ENCODE measurements around the gene CA10.

Gene CA10

DNA sequence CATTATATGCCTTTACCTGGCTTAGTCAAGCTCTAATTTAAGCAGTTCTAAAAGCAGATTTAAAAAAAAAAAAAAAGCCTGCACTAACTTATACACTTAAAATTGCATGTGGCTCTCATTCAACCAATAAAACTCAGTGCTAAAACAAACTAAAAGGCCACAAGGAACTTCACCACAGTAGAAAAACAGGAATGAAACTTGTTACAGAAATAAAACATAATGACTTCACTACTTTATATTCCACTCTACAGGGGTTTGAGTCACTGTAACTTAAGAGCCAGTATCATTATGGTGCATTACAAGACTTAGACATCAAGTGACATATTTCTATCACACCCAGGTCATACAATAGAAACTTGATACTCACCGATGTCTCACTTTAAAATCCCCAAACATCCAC lies 11.1 kb downstream of the CA10 start:
- Histone ChIP-seq H2BK15ac (ENCODE audit: low read length) (no peak overlapping the region), H4K91ac (ENCODE audit: low read depth, low read length, poor library complexity) (no peak overlapping the region), H2BK12ac (ENCODE audit: low read length) (no peak overlapping the region), H3K4ac (ENCODE audit: low read length) (no peak overlapping the region), H3K4me2 (ENCODE audit: insufficient read depth, low read length, poor library complexity, severe bottlenecking) (no peak overlapping the region), H3K36me3 (replicated peaks in 1 of 2; ENCODE audit: control insufficient read depth in 2 of 2, insufficient read depth in 2 of 2, low read length in 2 of 2) (no peaks in the 10 kb centered on the region), H3K79me1 (ENCODE audit: low read depth, low read length) (no peaks in the 10 kb centered on the region), H3K9ac (ENCODE audit: low read depth, low read length, poor library complexity) (no peak overlapping the region), H2BK120ac (ENCODE audit: low read depth, low read length) (no peak overlapping the region), H3K27ac (replicated peaks; ENCODE audit: low read length) (no peak overlapping the region), H3K4me1 (ENCODE audit: control insufficient read depth in 2 of 2, insufficient read depth in 1 of 2, low read depth in 1 of 2, low read length in 2 of 2) (no peaks in the 10 kb centered on the region), H3K23ac (ENCODE audit: low read depth, low read length, poor library complexity) (no peak overlapping the region), H3K4me3 (ENCODE audit: low read length in 2 of 2) (no peak overlapping the region), H2AK5ac (ENCODE audit: low read depth, low read length) (no peak overlapping the region), H3K14ac (ENCODE audit: low read length) (no peak overlapping the region), H3K18ac (ENCODE audit: low read length) (no peak overlapping the region), H2BK5ac (ENCODE audit: low read length) (no peak overlapping the region), H3K27me3 (ENCODE audit: control insufficient read depth in 3 of 3, insufficient read depth in 3 of 3, low read depth in 1 of 3, low read length in 3 of 3) (no peaks in the 10 kb centered on the region), H3K9me3 (replicated peaks in 1 of 2; ENCODE audit: control insufficient read depth in 2 of 2, insufficient read depth in 1 of 2, low read depth in 1 of 2, low read length in 2 of 2) (no peaks in the 10 kb centered on the region), H4K8ac (ENCODE audit: low read depth, low read length) (no peak overlapping the region), H2AFZ (ENCODE audit: low read length) (no peak overlapping the region)
- no CpG with 5 or more reads among the region's 1 CpG for WGBS, 2 donors (ENCODE audit: extremely low coverage in 2 of 2, insufficient read length in 2 of 2, insufficient replicate concordance in 1 of 2)
- no peak for DNase-seq (ENCODE audit: low spot score)

DNA sequence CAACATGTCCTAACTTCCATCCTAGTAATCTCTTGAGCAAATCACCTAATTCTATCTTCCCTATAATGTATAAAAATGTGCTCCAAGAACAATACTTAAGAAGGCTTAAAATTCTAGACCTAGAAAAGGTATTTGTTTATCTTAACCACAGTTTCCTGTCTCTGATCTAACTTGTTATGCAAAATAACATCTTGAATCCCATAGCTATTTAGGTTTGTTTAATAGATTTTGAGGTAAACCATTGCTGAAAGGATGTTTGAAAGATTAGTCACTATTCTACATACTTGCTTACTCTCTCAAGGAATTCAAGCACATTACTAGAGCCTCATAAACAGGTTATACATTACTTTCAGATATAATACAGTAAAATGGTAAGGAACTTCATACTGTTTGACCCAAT lies 13.0 kb downstream of the CA10 start:
- no peaks in the 10 kb centered on the region for H3K36me3 ChIP-seq (replicated peaks in 1 of 2; ENCODE audit: control insufficient read depth in 2 of 2, insufficient read depth in 2 of 2, low read length in 2 of 2)
- H3K9ac ChIP-seq (ENCODE audit: low read depth, low read length, poor library complexity) = no peak overlapping the region
- no peak overlapping the region for H2BK5ac ChIP-seq (ENCODE audit: low read length)
- H3K4me2 ChIP-seq (ENCODE audit: insufficient read depth, low read length, poor library complexity, severe bottlenecking) = no peak overlapping the region
- no peak overlapping the region for H4K8ac ChIP-seq (ENCODE audit: low read depth, low read length)
- H3K23ac ChIP-seq (ENCODE audit: low read depth, low read length, poor library complexity) = no peak overlapping the region
- no peak overlapping the region for H2BK15ac ChIP-seq (ENCODE audit: low read length)
- no peak for DNase-seq (ENCODE audit: low spot score)
- no peak overlapping the region for H4K91ac ChIP-seq (ENCODE audit: low read depth, low read length, poor library complexity)
- H3K27ac ChIP-seq (replicated peaks; ENCODE audit: low read length) = no peak overlapping the region
- no peak overlapping the region for H3K14ac ChIP-seq (ENCODE audit: low read length)
- H3K4me1 ChIP-seq (ENCODE audit: control insufficient read depth in 2 of 2, insufficient read depth in 1 of 2, low read depth in 1 of 2, low read length in 2 of 2) = no peaks in the 10 kb centered on the region
- H3K9me3 ChIP-seq (replicated peaks in 1 of 2; ENCODE audit: control insufficient read depth in 2 of 2, insufficient read depth in 1 of 2, low read depth in 1 of 2, low read length in 2 of 2) = no peaks in the 10 kb centered on the region
- no peak overlapping the region for H2BK12ac ChIP-seq (ENCODE audit: low read length)
- no peak overlapping the region for H2AK5ac ChIP-seq (ENCODE audit: low read depth, low read length)
- H3K27me3 ChIP-seq (ENCODE audit: control insufficient read depth in 3 of 3, insufficient read depth in 3 of 3, low read depth in 1 of 3, low read length in 3 of 3) = no peaks in the 10 kb centered on the region
- H2BK120ac ChIP-seq (ENCODE audit: low read depth, low read length) = no peak overlapping the region
- H2AFZ ChIP-seq (ENCODE audit: low read length) = no peak overlapping the region
- H3K4me3 ChIP-seq (ENCODE audit: low read length in 2 of 2) = no peak overlapping the region
- H3K4ac ChIP-seq (ENCODE audit: low read length) = no peak overlapping the region
- H3K79me1 ChIP-seq (ENCODE audit: low read depth, low read length) = no peaks in the 10 kb centered on the region
- H3K18ac ChIP-seq (ENCODE audit: low read length) = no peak overlapping the region

DNA sequence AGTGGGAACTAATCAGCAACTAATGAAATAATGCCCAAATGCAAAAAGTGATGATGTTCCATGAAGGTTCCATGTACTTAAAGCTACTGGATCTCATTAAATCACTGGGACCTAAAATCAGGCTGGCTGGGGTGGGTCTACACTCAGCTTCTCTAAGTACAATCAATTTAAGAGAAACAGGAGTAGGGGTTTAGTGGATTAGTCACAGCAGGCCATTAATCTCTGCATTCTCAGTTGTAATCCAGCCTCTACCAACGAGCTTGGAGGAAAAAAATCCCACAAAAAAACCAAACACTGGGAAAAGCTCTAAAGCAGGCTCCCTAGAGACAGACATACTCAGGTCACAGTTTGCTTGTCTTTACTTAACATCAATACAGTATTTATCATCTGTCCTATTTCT lies 15.0 kb downstream of the CA10 start:
- Histone ChIP-seq H3K4me1 (ENCODE audit: control insufficient read depth in 2 of 2, insufficient read depth in 1 of 2, low read depth in 1 of 2, low read length in 2 of 2) (no peaks in the 10 kb centered on the region), H3K9me3 (replicated peaks in 1 of 2; ENCODE audit: control insufficient read depth in 2 of 2, insufficient read depth in 1 of 2, low read depth in 1 of 2, low read length in 2 of 2) (no peaks in the 10 kb centered on the region), H3K4ac (ENCODE audit: low read length) (no peak overlapping the region), H3K27me3 (ENCODE audit: control insufficient read depth in 3 of 3, insufficient read depth in 3 of 3, low read depth in 1 of 3, low read length in 3 of 3) (no peaks in the 10 kb centered on the region), H3K36me3 (replicated peaks in 1 of 2; ENCODE audit: control insufficient read depth in 2 of 2, insufficient read depth in 2 of 2, low read length in 2 of 2) (no peaks in the 10 kb centered on the region), H3K4me2 (ENCODE audit: insufficient read depth, low read length, poor library complexity, severe bottlenecking) (no peak overlapping the region), H2BK12ac (ENCODE audit: low read length) (no peak overlapping the region), H3K4me3 (ENCODE audit: low read length in 2 of 2) (no peak overlapping the region), H3K79me1 (ENCODE audit: low read depth, low read length) (no peaks in the 10 kb centered on the region), H3K27ac (replicated peaks; ENCODE audit: low read length) (no peak overlapping the region), H3K9ac (ENCODE audit: low read depth, low read length, poor library complexity) (no peak overlapping the region), H3K14ac (ENCODE audit: low read length) (no peak overlapping the region), H4K8ac (ENCODE audit: low read depth, low read length) (no peak overlapping the region), H2BK15ac (ENCODE audit: low read length) (no peak overlapping the region), H2AK5ac (ENCODE audit: low read depth, low read length) (no peak overlapping the region), H3K23ac (ENCODE audit: low read depth, low read length, poor library complexity) (no peak overlapping the region), H3K18ac (ENCODE audit: low read length) (no peak overlapping the region), H2BK120ac (ENCODE audit: low read depth, low read length) (no peak overlapping the region), H2AFZ (ENCODE audit: low read length) (no peak overlapping the region), H4K91ac (ENCODE audit: low read depth, low read length, poor library complexity) (no peak overlapping the region), H2BK5ac (ENCODE audit: low read length) (no peak overlapping the region)
- WGBS, 2 donors (ENCODE audit: extremely low coverage in 2 of 2, insufficient read length in 2 of 2, insufficient replicate concordance in 1 of 2) = no CpG with 5 or more reads among the region's 1 CpG
- DNase-seq (ENCODE audit: low spot score) = peak; percentile 8

DNA sequence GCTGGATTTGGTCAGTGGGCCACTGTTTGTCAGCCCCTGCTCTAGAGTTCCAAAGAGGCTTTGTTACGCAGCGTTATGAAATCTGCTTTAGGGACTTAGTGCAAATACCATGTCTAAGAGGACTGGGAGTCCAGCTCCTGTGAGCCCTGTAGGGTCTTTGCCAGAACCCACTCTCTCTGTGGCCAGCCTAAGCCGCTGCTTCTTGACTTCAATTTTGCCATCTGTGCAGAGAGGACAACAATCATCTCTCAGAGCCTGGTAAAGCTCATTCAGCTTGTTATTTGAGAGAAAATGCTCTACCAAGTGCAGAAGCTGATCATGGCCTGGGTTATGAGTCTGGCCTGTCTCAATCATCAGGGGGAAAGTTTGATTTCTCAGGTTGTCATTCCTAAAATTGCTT lies 17.9 kb downstream of the CA10 start:
- no peaks in the 10 kb centered on the region for H3K36me3 ChIP-seq (replicated peaks in 1 of 2; ENCODE audit: control insufficient read depth in 2 of 2, insufficient read depth in 2 of 2, low read length in 2 of 2)
- no peak overlapping the region for H3K18ac ChIP-seq (ENCODE audit: low read length)
- H3K79me1 ChIP-seq (ENCODE audit: low read depth, low read length) = no peaks in the 10 kb centered on the region
- H3K23ac ChIP-seq (ENCODE audit: low read depth, low read length, poor library complexity) = no peak overlapping the region
- H2BK12ac ChIP-seq (ENCODE audit: low read length) = no peak overlapping the region
- no peak overlapping the region for H3K14ac ChIP-seq (ENCODE audit: low read length)
- H4K8ac ChIP-seq (ENCODE audit: low read depth, low read length) = no peak overlapping the region
- no peaks in the 10 kb centered on the region for H3K27me3 ChIP-seq (ENCODE audit: control insufficient read depth in 3 of 3, insufficient read depth in 3 of 3, low read depth in 1 of 3, low read length in 3 of 3)
- peaks cover 0 to 2% of the 10 kb centered on the region in 2 donors for H3K4me1 ChIP-seq (ENCODE audit: control insufficient read depth in 2 of 2, insufficient read depth in 1 of 2, low read depth in 1 of 2, low read length in 2 of 2)
- H2BK120ac ChIP-seq (ENCODE audit: low read depth, low read length) = no peak overlapping the region
- H3K4me2 ChIP-seq (ENCODE audit: insufficient read depth, low read length, poor library complexity, severe bottlenecking) = no peak overlapping the region
- no peak for DNase-seq (ENCODE audit: low spot score)
- H2AK5ac ChIP-seq (ENCODE audit: low read depth, low read length) = no peak overlapping the region
- no peaks in the 10 kb centered on the region for H3K9me3 ChIP-seq (replicated peaks in 1 of 2; ENCODE audit: control insufficient read depth in 2 of 2, insufficient read depth in 1 of 2, low read depth in 1 of 2, low read length in 2 of 2)
- WGBS, 2 donors (ENCODE audit: extremely low coverage in 2 of 2, insufficient read length in 2 of 2, insufficient replicate concordance in 1 of 2) = no CpG with 5 or more reads among the region's 3 CpGs
- no peak overlapping the region for H3K4ac ChIP-seq (ENCODE audit: low read length)
- H3K4me3 ChIP-seq (ENCODE audit: low read length in 2 of 2) = no peak overlapping the region
- H3K9ac ChIP-seq (ENCODE audit: low read depth, low read length, poor library complexity) = no peak overlapping the region
- H2BK5ac ChIP-seq (ENCODE audit: low read length) = no peak overlapping the region
- H2AFZ ChIP-seq (ENCODE audit: low read length) = no peak overlapping the region
- H4K91ac ChIP-seq (ENCODE audit: low read depth, low read length, poor library complexity) = no peak overlapping the region
- H3K27ac ChIP-seq (replicated peaks; ENCODE audit: low read length) = no peak overlapping the region
- no peak overlapping the region for H2BK15ac ChIP-seq (ENCODE audit: low read length)
